ENCODE measurements around the gene CALHM3.

CALHM3 gene

GRCh38 chr10:103492655-103493261 is 13.7 kb upstream of the CALHM3 start:
- Histone ChIP-seq H4K20me1 (ENCODE audit: insufficient read depth, low read length) (no peaks in the 10 kb centered on the region), H3K27me3 (ENCODE audit: insufficient read depth, low read length) (peaks cover 7% of the 10 kb centered on the region; the same call in 1 of the 2 replicates), H3K9me2 (ENCODE audit: low read depth, low read length) (no peaks in the 10 kb centered on the region), H3K4me1 (ENCODE audit: insufficient read depth, low read length, severe bottlenecking) (peaks cover 8% of the 10 kb centered on the region), H3K36me3 (ENCODE audit: insufficient read depth, low read length) (no peaks in the 10 kb centered on the region), H3F3A (ENCODE audit: insufficient read depth, low read length) (no peaks in the 10 kb centered on the region), H2AFZ (ENCODE audit: low read length) (no peak overlapping the region), H3K27ac (ENCODE audit: low read depth, low read length, poor library complexity, severe bottlenecking) (no peak overlapping the region), H3K4me2 (ENCODE audit: low read length) (0 out of 2 replicates have a peak overlapping the region, but pooled peaks have one; percentile 7), H3K4me3 (ENCODE audit: low read depth, low read length, poor library complexity, severe bottlenecking) (no peak overlapping the region), H3K79me2 (ENCODE audit: insufficient read depth, low read length) (no peaks in the 10 kb centered on the region), H3K9me3 (ENCODE audit: low read length) (no peaks in the 10 kb centered on the region), H3K9ac (ENCODE audit: low read length) (no peak overlapping the region)
- TF ChIP-seq, protein P1, sequence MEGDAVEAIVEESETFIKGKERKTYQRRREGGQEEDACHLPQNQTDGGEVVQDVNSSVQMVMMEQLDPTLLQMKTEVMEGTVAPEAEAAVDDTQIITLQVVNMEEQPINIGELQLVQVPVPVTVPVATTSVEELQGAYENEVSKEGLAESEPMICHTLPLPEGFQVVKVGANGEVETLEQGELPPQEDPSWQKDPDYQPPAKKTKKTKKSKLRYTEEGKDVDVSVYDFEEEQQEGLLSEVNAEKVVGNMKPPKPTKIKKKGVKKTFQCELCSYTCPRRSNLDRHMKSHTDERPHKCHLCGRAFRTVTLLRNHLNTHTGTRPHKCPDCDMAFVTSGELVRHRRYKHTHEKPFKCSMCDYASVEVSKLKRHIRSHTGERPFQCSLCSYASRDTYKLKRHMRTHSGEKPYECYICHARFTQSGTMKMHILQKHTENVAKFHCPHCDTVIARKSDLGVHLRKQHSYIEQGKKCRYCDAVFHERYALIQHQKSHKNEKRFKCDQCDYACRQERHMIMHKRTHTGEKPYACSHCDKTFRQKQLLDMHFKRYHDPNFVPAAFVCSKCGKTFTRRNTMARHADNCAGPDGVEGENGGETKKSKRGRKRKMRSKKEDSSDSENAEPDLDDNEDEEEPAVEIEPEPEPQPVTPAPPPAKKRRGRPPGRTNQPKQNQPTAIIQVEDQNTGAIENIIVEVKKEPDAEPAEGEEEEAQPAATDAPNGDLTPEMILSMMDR (IDR thresholded peaks at IDR 0.05; ENCODE audit: low read length) = no peak
- no peak for TF ChIP-seq EZH2 (IDR thresholded peaks at IDR 0.05; ENCODE audit: borderline replicate concordance, low read length)

GRCh38 chr10:103491729-103492364 is 12.8 kb upstream of the CALHM3 start:
- Histone ChIP-seq H3K4me2 (ENCODE audit: low read length) (no peak overlapping the region), H3F3A (ENCODE audit: insufficient read depth, low read length) (no peaks in the 10 kb centered on the region), H2AFZ (ENCODE audit: low read length) (no peak overlapping the region), H3K36me3 (ENCODE audit: insufficient read depth, low read length) (no peaks in the 10 kb centered on the region), H3K9me3 (ENCODE audit: low read length) (no peaks in the 10 kb centered on the region), H3K4me3 (ENCODE audit: low read depth, low read length, poor library complexity, severe bottlenecking) (no peak overlapping the region), H3K27ac (ENCODE audit: low read depth, low read length, poor library complexity, severe bottlenecking) (no peak overlapping the region), H3K27me3 (ENCODE audit: insufficient read depth, low read length) (peaks cover 7% of the 10 kb centered on the region; the same call in 1 of the 2 replicates), H3K9me2 (ENCODE audit: low read depth, low read length) (no peaks in the 10 kb centered on the region), H3K79me2 (ENCODE audit: insufficient read depth, low read length) (no peaks in the 10 kb centered on the region), H3K9ac (ENCODE audit: low read length) (no peak overlapping the region), H3K4me1 (ENCODE audit: insufficient read depth, low read length, severe bottlenecking) (peaks cover 8% of the 10 kb centered on the region), H4K20me1 (ENCODE audit: insufficient read depth, low read length) (no peaks in the 10 kb centered on the region)
- TF ChIP-seq, protein P1 (IDR thresholded peaks at IDR 0.05; ENCODE audit: low read length) = no peak
- TF ChIP-seq EZH2 (IDR thresholded peaks at IDR 0.05; ENCODE audit: borderline replicate concordance, low read length) = no peak

DNA sequence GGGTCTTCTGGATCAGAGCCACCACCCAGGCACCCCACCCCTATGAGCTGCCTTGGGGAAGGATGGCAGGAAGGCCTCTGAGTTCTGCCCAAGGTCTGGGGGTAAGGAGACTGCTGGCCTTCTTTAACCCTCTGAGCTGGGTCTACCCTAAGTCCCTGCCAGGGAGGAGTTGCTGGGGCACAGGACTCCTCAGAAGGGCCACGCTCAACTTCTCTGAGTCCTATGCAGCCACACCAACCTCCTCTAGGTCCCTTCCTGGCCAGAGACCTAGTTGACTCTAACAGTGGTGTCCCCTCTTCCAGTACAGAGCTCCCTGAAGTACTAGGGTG is 11.9 kb upstream of the CALHM3 start:
- Histone ChIP-seq H3K4me2 (ENCODE audit: low read length) (no peak overlapping the region), H3K79me2 (ENCODE audit: insufficient read depth, low read length) (no peaks in the 10 kb centered on the region), H3K36me3 (ENCODE audit: insufficient read depth, low read length) (no peaks in the 10 kb centered on the region), H3K4me3 (ENCODE audit: low read depth, low read length, poor library complexity, severe bottlenecking) (no peak overlapping the region), H3F3A (ENCODE audit: insufficient read depth, low read length) (no peaks in the 10 kb centered on the region), H2AFZ (ENCODE audit: low read length) (no peak overlapping the region), H3K27me3 (ENCODE audit: insufficient read depth, low read length) (peaks cover 7% of the 10 kb centered on the region; the same call in 1 of the 2 replicates), H3K9me2 (ENCODE audit: low read depth, low read length) (no peaks in the 10 kb centered on the region), H3K4me1 (ENCODE audit: insufficient read depth, low read length, severe bottlenecking) (peaks cover 8% of the 10 kb centered on the region), H3K9me3 (ENCODE audit: low read length) (no peaks in the 10 kb centered on the region), H3K27ac (ENCODE audit: low read depth, low read length, poor library complexity, severe bottlenecking) (no peak overlapping the region), H3K9ac (ENCODE audit: low read length) (no peak overlapping the region), H4K20me1 (ENCODE audit: insufficient read depth, low read length) (no peaks in the 10 kb centered on the region)
- TF ChIP-seq, protein P1 (IDR thresholded peaks at IDR 0.05; ENCODE audit: low read length) = no peak
- no peak for TF ChIP-seq EZH2 (IDR thresholded peaks at IDR 0.05; ENCODE audit: borderline replicate concordance, low read length)

All from OCI-LY1 (cell line).